HEK293 (cell line): ENCODE data around the gene TLCD3B.

Experiments used
- GFI1B ChIP-seq: fragments of 450-650 bp; formaldehyde crosslinking; IDR thresholded peaks from 2 replicates; pipeline ENCODE4 v1.5.1; 2016; ENCODE audit warnings: missing biosample characterization, missing genetic modification characterization
- HOXA7 ChIP-seq: sonication (generic); formaldehyde crosslinking; IDR thresholded peaks from 2 replicates; pipeline ENCODE4 v1.8.1; 2022; ENCODE audit warnings: missing genetic modification reagents, borderline replicate concordance
- RBAK ChIP-seq: fragments of 450-650 bp; formaldehyde crosslinking; IDR thresholded peaks from 2 replicates; pipeline ENCODE4 v1.5.1; 2016; ENCODE audit warnings: missing biosample characterization, missing genetic modification characterization
- REPIN1 ChIP-seq: fragments of 450-650 bp; formaldehyde crosslinking; IDR thresholded peaks from 2 replicates; pipeline ENCODE4 v1.5.1; 2017; ENCODE audit warnings: missing biosample characterization, missing genetic modification characterization, low read depth
- YY2 ChIP-seq: fragments of 450-650 bp; formaldehyde crosslinking; IDR thresholded peaks from 2 replicates; pipeline ENCODE4 v1.5.1; 2016; ENCODE audit warnings: missing biosample characterization, missing genetic modification characterization
- ZBTB17 ChIP-seq: fragments of 450-650 bp; formaldehyde crosslinking; IDR thresholded peaks from 2 replicates; pipeline ENCODE4 v1.5.1; 2016; ENCODE audit warnings: missing biosample characterization, missing genetic modification characterization
- ZBTB21 ChIP-seq: fragments of 450-650 bp; formaldehyde crosslinking; IDR thresholded peaks from 2 replicates; pipeline ENCODE4 v1.5.1; 2017; ENCODE audit warnings: missing biosample characterization, missing genetic modification characterization
- ZEB2 ChIP-seq: fragments of 450-650 bp; formaldehyde crosslinking; IDR thresholded peaks from 2 replicates; pipeline ENCODE4 v1.5.1; 2016; ENCODE audit warnings: missing biosample characterization, missing genetic modification characterization
- ZFP41 ChIP-seq: fragments of 450-650 bp; formaldehyde crosslinking; IDR thresholded peaks from 2 replicates; pipeline ENCODE4 v1.5.1; 2016; ENCODE audit warnings: missing biosample characterization, missing genetic modification characterization, borderline replicate concordance
- ZNF10 ChIP-seq: fragments of 450-650 bp; formaldehyde crosslinking; IDR thresholded peaks from 2 replicates; pipeline ENCODE4 v1.5.1; 2017; ENCODE audit warnings: missing biosample characterization, missing genetic modification characterization
- ZNF114 ChIP-seq: fragments of 450-650 bp; formaldehyde crosslinking; IDR thresholded peaks from 2 replicates; pipeline ENCODE4 v1.5.0; 2017; ENCODE audit warnings: missing biosample characterization, missing genetic modification characterization
- ZNF138 ChIP-seq: fragments of 450-650 bp; formaldehyde crosslinking; IDR thresholded peaks from 2 replicates; pipeline ENCODE4 v1.5.1; 2016; ENCODE audit warnings: missing biosample characterization, missing genetic modification characterization, borderline replicate concordance
- ZNF140 ChIP-seq: fragments of 450-650 bp; formaldehyde crosslinking; IDR thresholded peaks from 2 replicates; pipeline ENCODE4 v1.5.1; 2016; ENCODE audit warnings: missing biosample characterization, missing genetic modification characterization
- ZNF184 ChIP-seq: fragments of 450-650 bp; IDR thresholded peaks from 2 replicates; pipeline ENCODE4 v1.5.1; 2018; ENCODE audit warnings: missing biosample characterization, mild to moderate bottlenecking, missing genetic modification characterization
- ZNF2 ChIP-seq: fragments of 450-650 bp; formaldehyde crosslinking; IDR thresholded peaks from 2 replicates; pipeline ENCODE4 v1.5.1; 2016; ENCODE audit warnings: missing biosample characterization, missing genetic modification characterization
- ZNF223 ChIP-seq: fragments of 450-650 bp; formaldehyde crosslinking; IDR thresholded peaks from 2 replicates; pipeline ENCODE4 v1.5.1; 2016; ENCODE audit warnings: missing biosample characterization, missing genetic modification characterization
- ZNF248 ChIP-seq: fragments of 450-650 bp; formaldehyde crosslinking; IDR thresholded peaks from 2 replicates; pipeline ENCODE4 v1.5.1; 2017; ENCODE audit warnings: missing biosample characterization, missing genetic modification characterization
- ZNF302 ChIP-seq: fragments of 450-650 bp; formaldehyde crosslinking; IDR thresholded peaks from 2 replicates; pipeline ENCODE4 v1.5.1; 2016; ENCODE audit warnings: missing biosample characterization, missing genetic modification characterization, low read depth
- ZNF324 ChIP-seq: fragments of 450-650 bp; formaldehyde crosslinking; IDR thresholded peaks from 2 replicates; pipeline ENCODE4 v1.5.1; 2016; ENCODE audit warnings: missing biosample characterization, missing genetic modification characterization
- ZNF555 ChIP-seq: fragments of 450-650 bp; formaldehyde crosslinking; conservative IDR thresholded peaks from 2 replicates; pipeline ENCODE4 v1.5.1; 2017; ENCODE audit warnings: missing biosample characterization, mild to moderate bottlenecking, missing genetic modification characterization, inconsistent platforms
- ZNF558 ChIP-seq: fragments of 450-650 bp; formaldehyde crosslinking; IDR thresholded peaks from 2 replicates; pipeline ENCODE4 v1.5.1; 2016; ENCODE audit warnings: missing biosample characterization, missing genetic modification characterization
- ZNF560 ChIP-seq: fragments of 450-650 bp; formaldehyde crosslinking; IDR thresholded peaks from 2 replicates; pipeline ENCODE4 v1.5.1; 2017; ENCODE audit warnings: missing biosample characterization, missing genetic modification characterization, borderline replicate concordance
- ZNF610 ChIP-seq: fragments of 450-650 bp; formaldehyde crosslinking; IDR thresholded peaks from 2 replicates; pipeline ENCODE4 v1.5.1; 2016; ENCODE audit warnings: missing biosample characterization, missing genetic modification characterization, borderline replicate concordance
- ZNF747 ChIP-seq: fragments of 450-650 bp; formaldehyde crosslinking; IDR thresholded peaks from 2 replicates; pipeline ENCODE4 v1.5.1; 2016; ENCODE audit warnings: missing biosample characterization, missing genetic modification characterization
- ZNF830 ChIP-seq: fragments of 450-650 bp; IDR thresholded peaks from 2 replicates; pipeline ENCODE4 v1.5.0; 2018; ENCODE audit warnings: missing biosample characterization, missing genetic modification characterization, low read depth, mild to moderate bottlenecking, moderate library complexity
- ZNF843 ChIP-seq: fragments of 450-650 bp; formaldehyde crosslinking; IDR thresholded peaks from 2 replicates; pipeline ENCODE4 v1.5.1; 2016; ENCODE audit warnings: missing biosample characterization, missing genetic modification characterization
- TF ChIP-seq, protein P1 (sequence below): fragments of 450-650 bp; formaldehyde crosslinking; IDR thresholded peaks from 2 replicates; pipeline ENCODE4 v1.5.1; 2016; ENCODE audit warnings: missing biosample characterization, missing genetic modification characterization
- TF ChIP-seq, protein P2 (sequence below): fragments of 450-650 bp; formaldehyde crosslinking; IDR thresholded peaks from 2 replicates; pipeline ENCODE4 v1.5.1; 2016; ENCODE audit warnings: missing biosample characterization, missing genetic modification characterization
- TF ChIP-seq, protein P3 (sequence below): fragments of 450-650 bp; formaldehyde crosslinking; IDR thresholded peaks from 2 replicates; pipeline ENCODE4 v1.5.1; 2017; ENCODE audit warnings: missing biosample characterization, missing genetic modification characterization
- TF ChIP-seq, protein P4 (sequence below): fragments of 450-650 bp; formaldehyde crosslinking; IDR thresholded peaks from 2 replicates; pipeline ENCODE4 v1.5.1; 2017; ENCODE audit warnings: missing biosample characterization, mild to moderate bottlenecking, missing genetic modification characterization, moderate library complexity
- TF ChIP-seq, protein P5 (sequence below): fragments of 450-650 bp; formaldehyde crosslinking; IDR thresholded peaks from 2 replicates; pipeline ENCODE4 v1.5.0; 2017; ENCODE audit warnings: missing biosample characterization, missing genetic modification characterization, borderline replicate concordance

Gene TLCD3B

DNA sequence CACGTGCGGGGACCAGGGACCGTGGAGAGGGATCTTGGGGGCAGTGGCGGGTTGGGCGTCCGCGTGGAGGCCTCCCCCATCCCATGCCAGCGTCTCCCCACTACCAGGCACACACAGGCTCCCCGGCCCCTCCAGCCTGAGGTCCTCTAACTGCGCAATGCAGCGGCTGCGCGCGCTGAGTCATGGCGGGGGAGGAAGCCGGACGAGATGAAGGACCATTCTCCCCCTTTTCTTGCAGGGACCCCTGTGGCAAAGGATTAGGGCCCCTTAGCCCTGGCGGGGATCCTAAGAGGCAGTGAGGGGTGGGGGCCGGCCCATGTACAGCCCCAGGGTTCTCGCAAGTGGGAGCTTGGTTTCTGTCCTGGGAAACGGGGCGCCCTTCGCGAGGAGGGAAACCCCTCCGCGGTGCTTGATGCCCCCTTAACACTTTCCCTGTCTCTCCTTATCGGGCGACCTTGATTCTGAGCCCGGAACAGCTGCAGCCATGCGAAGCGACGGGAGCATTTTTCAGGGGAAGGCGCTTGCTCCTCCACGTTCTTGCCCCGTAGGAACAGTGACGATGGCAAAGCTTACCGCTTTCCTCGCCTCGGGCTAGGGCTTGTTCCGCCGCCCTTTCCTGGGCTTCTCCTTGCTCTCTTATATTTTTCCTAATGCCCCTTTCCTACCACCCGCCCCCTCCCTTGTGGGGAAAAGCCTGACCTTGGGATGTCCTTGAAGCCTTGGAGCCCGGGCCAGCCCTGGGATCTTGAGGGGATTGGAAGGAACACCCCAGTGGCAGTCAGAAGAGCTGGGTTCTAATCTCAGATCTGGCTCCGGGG is 35.1 kb upstream of the TLCD3B start (continued):
- TF ChIP-seq ZBTB21 (tag by site-specific recombination) (no peak), HOXA7 (CRISPR knock-in tag) (no peak), RBAK (tag by site-specific recombination) (no peak), ZNF558 (no peak), ZNF324 (no peak), YY2 (peak; percentile 60), ZNF138 (tag by site-specific recombination) (no peak), ZNF184 (tag by site-specific recombination) (no peak), REPIN1 (tag by site-specific recombination) (peak; percentile 58; the same call in 1 of the 2 replicates), ZNF555 (tag by site-specific recombination) (no peak), GFI1B (tag by site-specific recombination) (no peak; the same call in 1 of the 2 replicates), ZNF610 (tag by site-specific recombination) (no peak), ZFP41 (no peak; the same call in 1 of the 2 replicates), ZNF114 (tag by site-specific recombination) (no peak), ZNF747 (tag by site-specific recombination) (no peak), ZNF830 (tag by site-specific recombination) (no peak), ZNF560 (tag by site-specific recombination) (no peak), ZNF223 (tag by site-specific recombination) (no peak), ZNF10 (tag by site-specific recombination) (no peak), ZNF2 (peak; percentile 70), ZNF248 (tag by site-specific recombination) (no peak), ZNF843 (tag by site-specific recombination) (no peak), ZNF302 (tag by site-specific recombination) (no peak), ZEB2 (no peak), ZNF140 (tag by site-specific recombination) (no peak), ZBTB17 (tag by site-specific recombination) (no peak)
- TF ChIP-seq, protein P1, sequence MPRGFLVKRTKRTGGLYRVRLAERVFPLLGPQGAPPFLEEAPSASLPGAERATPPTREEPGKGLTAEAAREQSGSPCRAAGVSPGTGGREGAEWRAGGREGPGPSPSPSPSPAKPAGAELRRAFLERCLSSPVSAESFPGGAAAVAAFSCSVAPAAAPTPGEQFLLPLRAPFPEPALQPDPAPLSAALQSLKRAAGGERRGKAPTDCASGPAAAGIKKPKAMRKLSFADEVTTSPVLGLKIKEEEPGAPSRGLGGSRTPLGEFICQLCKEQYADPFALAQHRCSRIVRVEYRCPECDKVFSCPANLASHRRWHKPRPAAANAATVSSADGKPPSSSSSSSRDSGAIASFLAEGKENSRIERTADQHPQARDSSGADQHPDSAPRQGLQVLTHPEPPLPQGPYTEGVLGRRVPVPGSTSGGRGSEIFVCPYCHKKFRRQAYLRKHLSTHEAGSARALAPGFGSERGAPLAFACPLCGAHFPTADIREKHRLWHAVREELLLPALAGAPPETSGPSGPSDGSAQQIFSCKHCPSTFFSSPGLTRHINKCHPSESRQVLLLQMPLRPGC (tag by site-specific recombination): no peak
- TF ChIP-seq, protein P2, sequence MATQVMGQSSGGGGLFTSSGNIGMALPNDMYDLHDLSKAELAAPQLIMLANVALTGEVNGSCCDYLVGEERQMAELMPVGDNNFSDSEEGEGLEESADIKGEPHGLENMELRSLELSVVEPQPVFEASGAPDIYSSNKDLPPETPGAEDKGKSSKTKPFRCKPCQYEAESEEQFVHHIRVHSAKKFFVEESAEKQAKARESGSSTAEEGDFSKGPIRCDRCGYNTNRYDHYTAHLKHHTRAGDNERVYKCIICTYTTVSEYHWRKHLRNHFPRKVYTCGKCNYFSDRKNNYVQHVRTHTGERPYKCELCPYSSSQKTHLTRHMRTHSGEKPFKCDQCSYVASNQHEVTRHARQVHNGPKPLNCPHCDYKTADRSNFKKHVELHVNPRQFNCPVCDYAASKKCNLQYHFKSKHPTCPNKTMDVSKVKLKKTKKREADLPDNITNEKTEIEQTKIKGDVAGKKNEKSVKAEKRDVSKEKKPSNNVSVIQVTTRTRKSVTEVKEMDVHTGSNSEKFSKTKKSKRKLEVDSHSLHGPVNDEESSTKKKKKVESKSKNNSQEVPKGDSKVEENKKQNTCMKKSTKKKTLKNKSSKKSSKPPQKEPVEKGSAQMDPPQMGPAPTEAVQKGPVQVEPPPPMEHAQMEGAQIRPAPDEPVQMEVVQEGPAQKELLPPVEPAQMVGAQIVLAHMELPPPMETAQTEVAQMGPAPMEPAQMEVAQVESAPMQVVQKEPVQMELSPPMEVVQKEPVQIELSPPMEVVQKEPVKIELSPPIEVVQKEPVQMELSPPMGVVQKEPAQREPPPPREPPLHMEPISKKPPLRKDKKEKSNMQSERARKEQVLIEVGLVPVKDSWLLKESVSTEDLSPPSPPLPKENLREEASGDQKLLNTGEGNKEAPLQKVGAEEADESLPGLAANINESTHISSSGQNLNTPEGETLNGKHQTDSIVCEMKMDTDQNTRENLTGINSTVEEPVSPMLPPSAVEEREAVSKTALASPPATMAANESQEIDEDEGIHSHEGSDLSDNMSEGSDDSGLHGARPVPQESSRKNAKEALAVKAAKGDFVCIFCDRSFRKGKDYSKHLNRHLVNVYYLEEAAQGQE (tag by site-specific recombination): 0 out of 2 replicates have a peak, but pooled peaks have one; percentile 25
- TF ChIP-seq, protein P3, sequence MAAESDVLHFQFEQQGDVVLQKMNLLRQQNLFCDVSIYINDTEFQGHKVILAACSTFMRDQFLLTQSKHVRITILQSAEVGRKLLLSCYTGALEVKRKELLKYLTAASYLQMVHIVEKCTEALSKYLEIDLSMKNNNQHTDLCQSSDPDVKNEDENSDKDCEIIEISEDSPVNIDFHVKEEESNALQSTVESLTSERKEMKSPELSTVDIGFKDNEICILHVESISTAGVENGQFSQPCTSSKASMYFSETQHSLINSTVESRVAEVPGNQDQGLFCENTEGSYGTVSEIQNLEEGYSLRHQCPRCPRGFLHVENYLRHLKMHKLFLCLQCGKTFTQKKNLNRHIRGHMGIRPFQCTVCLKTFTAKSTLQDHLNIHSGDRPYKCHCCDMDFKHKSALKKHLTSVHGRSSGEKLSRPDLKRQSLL (tag by site-specific recombination): no peak
- TF ChIP-seq, protein P4, sequence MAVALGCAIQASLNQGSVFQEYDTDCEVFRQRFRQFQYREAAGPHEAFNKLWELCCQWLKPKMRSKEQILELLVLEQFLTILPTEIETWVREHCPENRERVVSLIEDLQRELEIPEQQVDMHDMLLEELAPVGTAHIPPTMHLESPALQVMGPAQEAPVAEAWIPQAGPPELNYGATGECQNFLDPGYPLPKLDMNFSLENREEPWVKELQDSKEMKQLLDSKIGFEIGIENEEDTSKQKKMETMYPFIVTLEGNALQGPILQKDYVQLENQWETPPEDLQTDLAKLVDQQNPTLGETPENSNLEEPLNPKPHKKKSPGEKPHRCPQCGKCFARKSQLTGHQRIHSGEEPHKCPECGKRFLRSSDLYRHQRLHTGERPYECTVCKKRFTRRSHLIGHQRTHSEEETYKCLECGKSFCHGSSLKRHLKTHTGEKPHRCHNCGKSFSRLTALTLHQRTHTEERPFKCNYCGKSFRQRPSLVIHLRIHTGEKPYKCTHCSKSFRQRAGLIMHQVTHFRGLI: no peak
- TF ChIP-seq, protein P5, sequence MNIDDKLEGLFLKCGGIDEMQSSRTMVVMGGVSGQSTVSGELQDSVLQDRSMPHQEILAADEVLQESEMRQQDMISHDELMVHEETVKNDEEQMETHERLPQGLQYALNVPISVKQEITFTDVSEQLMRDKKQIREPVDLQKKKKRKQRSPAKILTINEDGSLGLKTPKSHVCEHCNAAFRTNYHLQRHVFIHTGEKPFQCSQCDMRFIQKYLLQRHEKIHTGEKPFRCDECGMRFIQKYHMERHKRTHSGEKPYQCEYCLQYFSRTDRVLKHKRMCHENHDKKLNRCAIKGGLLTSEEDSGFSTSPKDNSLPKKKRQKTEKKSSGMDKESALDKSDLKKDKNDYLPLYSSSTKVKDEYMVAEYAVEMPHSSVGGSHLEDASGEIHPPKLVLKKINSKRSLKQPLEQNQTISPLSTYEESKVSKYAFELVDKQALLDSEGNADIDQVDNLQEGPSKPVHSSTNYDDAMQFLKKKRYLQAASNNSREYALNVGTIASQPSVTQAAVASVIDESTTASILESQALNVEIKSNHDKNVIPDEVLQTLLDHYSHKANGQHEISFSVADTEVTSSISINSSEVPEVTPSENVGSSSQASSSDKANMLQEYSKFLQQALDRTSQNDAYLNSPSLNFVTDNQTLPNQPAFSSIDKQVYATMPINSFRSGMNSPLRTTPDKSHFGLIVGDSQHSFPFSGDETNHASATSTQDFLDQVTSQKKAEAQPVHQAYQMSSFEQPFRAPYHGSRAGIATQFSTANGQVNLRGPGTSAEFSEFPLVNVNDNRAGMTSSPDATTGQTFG (tag by site-specific recombination): peak; percentile 64; the same call in 1 of the 2 replicates
